ENCODE data around the gene NR1D2. TPM values are rescaled to one million over a fixed set of nuclear protein-coding genes. Genes with fewer than 3 reads are reported as not detected.

The NR1D2 gene
- polyA plus RNA-seq, 2 of the 4 experiments (the other 2 are of a cell fraction) = 7.2 to 18.6 TPM

DNA sequence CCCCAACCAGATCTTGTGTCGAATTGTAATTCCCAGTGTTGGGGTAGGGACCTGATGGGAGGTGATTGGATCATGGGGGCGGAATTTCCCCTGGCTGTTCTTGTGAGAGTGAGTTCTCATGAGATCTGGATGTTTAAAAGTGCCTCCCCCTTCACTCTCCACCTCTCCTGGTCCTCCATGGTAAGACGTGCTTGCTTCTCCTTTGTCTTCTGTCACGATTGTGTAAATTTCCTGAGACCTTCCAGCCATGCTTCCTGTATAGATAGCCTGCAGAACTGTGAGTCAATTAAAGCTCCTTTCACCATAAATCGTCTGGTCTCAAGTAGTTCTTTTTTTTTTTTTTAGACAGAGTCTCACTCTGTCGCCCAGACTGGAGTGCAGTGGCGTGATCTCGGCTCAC is 42.3 kb downstream of the NR1D2 start:
- ATAC-seq (no peak), FAIRE-seq (no peak), DNase-seq (ENCODE audit: low read depth in 1 of 2, low spot score in 1 of 2) (no peak)
- no peak for TF ChIP-seq NR3C1 (IDR thresholded peaks at IDR 0.05)
- TF ChIP-seq POLR2A (IDR thresholded peaks at IDR 0.05; ENCODE audit: low read length) = no peak
- no peak for TF ChIP-seq KDM5A (IDR thresholded peaks at IDR 0.05)
- Histone ChIP-seq H3K4me2 (no peak overlapping the region), H3K4me3 (no peak overlapping the region), H3K4me1 (no peaks in the 10 kb centered on the region), H3K27ac (no peak overlapping the region), H3K9me3 (no peaks in the 10 kb centered on the region)
- 83% methylated on average over 8 of the region's 8 CpGs for WGBS (ENCODE audit: missing lambda C conversion rate)
- ChIA-PET CTCF (interaction anchor here (0.6 to 1.0 kb wide), 2 partner anchors 23 to 99 kb away, joined by 3 to 4 read pairs; no protein-coding TSS in a partner anchor), POLR2A (no interaction called here)

GRCh38 chr3:23991306-23991682 is 46.2 kb downstream of the NR1D2 start:
- Histone ChIP-seq H3K4me3 (no peak overlapping the region), H3K9me3 (no peaks in the 10 kb centered on the region), H3K4me1 (no peaks in the 10 kb centered on the region), H3K4me2 (no peak overlapping the region), H3K27ac (no peak overlapping the region)
- no peak for ATAC-seq
- 78% methylated on average over 3 of the region's 3 CpGs for WGBS (ENCODE audit: missing lambda C conversion rate)
- ChIA-PET CTCF (interaction anchor here (0.9 to 2.1 kb wide), 2 partner anchors 10 to 102 kb away, joined by 3 to 5 read pairs; no protein-coding TSS in a partner anchor), POLR2A (no interaction called here)
- no peak for DNase-seq (ENCODE audit: low read depth in 1 of 2, low spot score in 1 of 2)
- FAIRE-seq = no peak
- TF ChIP-seq ZSCAN20 (CRISPR knock-in tag; IDR thresholded peaks at IDR 0.05) = no peak
- no peak for TF ChIP-seq CEBPB (IDR thresholded peaks at IDR 0.05)
- TF ChIP-seq, protein P1, sequence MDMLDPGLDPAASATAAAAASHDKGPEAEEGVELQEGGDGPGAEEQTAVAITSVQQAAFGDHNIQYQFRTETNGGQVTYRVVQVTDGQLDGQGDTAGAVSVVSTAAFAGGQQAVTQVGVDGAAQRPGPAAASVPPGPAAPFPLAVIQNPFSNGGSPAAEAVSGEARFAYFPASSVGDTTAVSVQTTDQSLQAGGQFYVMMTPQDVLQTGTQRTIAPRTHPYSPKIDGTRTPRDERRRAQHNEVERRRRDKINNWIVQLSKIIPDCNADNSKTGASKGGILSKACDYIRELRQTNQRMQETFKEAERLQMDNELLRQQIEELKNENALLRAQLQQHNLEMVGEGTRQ (IDR thresholded peaks at IDR 0.05) = no peak
- no peak for TF ChIP-seq CBX8 (IDR thresholded peaks at IDR 0.05)
- TF ChIP-seq, protein P2, sequence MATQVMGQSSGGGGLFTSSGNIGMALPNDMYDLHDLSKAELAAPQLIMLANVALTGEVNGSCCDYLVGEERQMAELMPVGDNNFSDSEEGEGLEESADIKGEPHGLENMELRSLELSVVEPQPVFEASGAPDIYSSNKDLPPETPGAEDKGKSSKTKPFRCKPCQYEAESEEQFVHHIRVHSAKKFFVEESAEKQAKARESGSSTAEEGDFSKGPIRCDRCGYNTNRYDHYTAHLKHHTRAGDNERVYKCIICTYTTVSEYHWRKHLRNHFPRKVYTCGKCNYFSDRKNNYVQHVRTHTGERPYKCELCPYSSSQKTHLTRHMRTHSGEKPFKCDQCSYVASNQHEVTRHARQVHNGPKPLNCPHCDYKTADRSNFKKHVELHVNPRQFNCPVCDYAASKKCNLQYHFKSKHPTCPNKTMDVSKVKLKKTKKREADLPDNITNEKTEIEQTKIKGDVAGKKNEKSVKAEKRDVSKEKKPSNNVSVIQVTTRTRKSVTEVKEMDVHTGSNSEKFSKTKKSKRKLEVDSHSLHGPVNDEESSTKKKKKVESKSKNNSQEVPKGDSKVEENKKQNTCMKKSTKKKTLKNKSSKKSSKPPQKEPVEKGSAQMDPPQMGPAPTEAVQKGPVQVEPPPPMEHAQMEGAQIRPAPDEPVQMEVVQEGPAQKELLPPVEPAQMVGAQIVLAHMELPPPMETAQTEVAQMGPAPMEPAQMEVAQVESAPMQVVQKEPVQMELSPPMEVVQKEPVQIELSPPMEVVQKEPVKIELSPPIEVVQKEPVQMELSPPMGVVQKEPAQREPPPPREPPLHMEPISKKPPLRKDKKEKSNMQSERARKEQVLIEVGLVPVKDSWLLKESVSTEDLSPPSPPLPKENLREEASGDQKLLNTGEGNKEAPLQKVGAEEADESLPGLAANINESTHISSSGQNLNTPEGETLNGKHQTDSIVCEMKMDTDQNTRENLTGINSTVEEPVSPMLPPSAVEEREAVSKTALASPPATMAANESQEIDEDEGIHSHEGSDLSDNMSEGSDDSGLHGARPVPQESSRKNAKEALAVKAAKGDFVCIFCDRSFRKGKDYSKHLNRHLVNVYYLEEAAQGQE (IDR thresholded peaks at IDR 0.05) = no peak
- TF ChIP-seq ZFP36 (IDR thresholded peaks at IDR 0.05; ENCODE audit: borderline replicate concordance, partially characterized antibody) = no peak
- no peak for TF ChIP-seq HOXB13 (CRISPR knock-in tag; IDR thresholded peaks at IDR 0.05; ENCODE audit: low read depth)
- TF ChIP-seq HDAC2 (IDR thresholded peaks at IDR 0.05) = no peak
- no peak for TF ChIP-seq CBX2 (IDR thresholded peaks at IDR 0.05; ENCODE audit: borderline replicate concordance, low read depth)
- TF ChIP-seq, protein P3, sequence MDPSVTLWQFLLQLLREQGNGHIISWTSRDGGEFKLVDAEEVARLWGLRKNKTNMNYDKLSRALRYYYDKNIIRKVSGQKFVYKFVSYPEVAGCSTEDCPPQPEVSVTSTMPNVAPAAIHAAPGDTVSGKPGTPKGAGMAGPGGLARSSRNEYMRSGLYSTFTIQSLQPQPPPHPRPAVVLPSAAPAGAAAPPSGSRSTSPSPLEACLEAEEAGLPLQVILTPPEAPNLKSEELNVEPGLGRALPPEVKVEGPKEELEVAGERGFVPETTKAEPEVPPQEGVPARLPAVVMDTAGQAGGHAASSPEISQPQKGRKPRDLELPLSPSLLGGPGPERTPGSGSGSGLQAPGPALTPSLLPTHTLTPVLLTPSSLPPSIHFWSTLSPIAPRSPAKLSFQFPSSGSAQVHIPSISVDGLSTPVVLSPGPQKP (IDR thresholded peaks at IDR 0.05; ENCODE audit: low read depth, low read length) = no peak
- no peak for TF ChIP-seq ESRRA (IDR thresholded peaks at IDR 0.05; ENCODE audit: borderline replicate concordance, low read length)
- TF ChIP-seq, protein P4, sequence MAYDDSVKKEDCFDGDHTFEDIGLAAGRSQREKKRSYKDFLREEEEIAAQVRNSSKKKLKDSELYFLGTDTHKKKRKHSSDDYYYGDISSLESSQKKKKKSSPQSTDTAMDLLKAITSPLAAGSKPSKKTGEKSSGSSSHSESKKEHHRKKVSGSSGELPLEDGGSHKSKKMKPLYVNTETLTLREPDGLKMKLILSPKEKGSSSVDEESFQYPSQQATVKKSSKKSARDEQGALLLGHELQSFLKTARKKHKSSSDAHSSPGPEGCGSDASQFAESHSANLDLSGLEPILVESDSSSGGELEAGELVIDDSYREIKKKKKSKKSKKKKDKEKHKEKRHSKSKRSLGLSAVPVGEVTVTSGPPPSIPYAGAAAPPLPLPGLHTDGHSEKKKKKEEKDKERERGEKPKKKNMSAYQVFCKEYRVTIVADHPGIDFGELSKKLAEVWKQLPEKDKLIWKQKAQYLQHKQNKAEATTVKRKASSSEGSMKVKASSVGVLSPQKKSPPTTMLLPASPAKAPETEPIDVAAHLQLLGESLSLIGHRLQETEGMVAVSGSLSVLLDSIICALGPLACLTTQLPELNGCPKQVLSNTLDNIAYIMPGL (CRISPR knock-in tag; IDR thresholded peaks at IDR 0.05; ENCODE audit: borderline replicate concordance) = no peak
- TF ChIP-seq KDM1A (IDR thresholded peaks at IDR 0.05; ENCODE audit: low read depth) = no peak
- TF ChIP-seq EHMT2 (IDR thresholded peaks at IDR 0.05; ENCODE audit: low read depth) = no peak

Measured in A549 (cell line).